Erythroblast (primary cell): ENCODE results near the gene PTPN1.
"Not testable (repeated sequence)": the region's sequence is repeated elsewhere in the genome, so short reads cannot be mapped to it uniquely, and the experiment has no call there.

ENCODE experiments used
- DNase-seq, 2 experiments: peaks; one replicate each; lab custom pipeline; 2025; lab: John Stamatoyannopoulos, UW
- GATA1 ChIP-seq: IDR thresholded peaks from 2 replicates; pipeline ENCODE4 v1.6.1; 2011; ENCODE audit warnings: low read depth, mild to moderate bottlenecking, control low read depth, low read length, moderate library complexity
- POLR2A ChIP-seq: IDR thresholded peaks from 2 replicates; pipeline ENCODE4 v1.6.1; 2011; ENCODE audit warnings: mild to moderate bottlenecking, low read length

The PTPN1 gene

DNA sequence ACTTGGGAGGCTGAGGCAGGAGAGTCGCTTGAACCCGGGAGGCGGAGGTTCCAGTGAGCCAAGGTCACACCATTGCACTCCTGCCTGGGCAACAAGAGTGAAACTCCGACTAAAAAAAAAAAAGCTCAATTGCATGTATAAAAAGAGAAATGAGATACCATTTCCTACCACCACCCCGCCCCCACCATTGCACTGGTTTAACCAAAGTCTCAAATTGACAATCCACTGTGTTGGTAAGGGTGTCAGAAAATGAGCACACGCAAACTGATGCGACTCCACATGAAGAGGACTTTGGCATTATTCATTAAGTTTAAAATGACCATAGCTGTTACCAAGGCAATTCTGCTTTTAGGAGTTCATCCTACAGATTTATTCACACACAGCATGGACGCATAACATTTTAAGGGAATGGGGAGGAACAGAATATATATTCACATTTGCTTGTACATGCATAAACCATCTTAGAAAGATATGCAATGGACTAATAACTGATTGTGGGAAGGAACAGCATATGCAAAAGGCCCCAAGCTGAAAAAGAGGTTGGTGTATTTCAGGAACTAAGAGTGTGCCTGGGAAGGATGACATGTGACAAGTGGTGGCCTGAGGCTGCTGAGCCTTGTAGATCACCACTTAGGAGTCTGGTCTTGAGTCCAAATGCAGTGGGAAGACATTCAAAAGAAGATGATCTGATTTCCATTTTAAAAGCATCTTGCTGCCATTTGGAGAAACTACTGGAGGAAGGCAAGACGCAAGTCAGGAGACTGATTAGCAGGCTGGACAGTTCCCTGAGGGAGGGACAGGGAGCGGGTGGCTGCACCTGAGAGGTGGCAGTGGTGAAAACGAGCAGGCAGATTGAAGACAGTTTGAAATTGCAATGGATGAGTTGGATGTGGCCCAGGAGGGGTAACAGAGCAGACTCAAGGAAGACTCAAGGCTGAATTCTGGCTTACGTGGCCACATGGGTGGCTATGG lies 37.2 kb upstream of the PTPN1 start:
- TF ChIP-seq GATA1 (no peak), POLR2A (no peak)
- DNase-seq = no peak

- not testable (repeated sequence) for DNase-seq
Observed at GRCh38 chr20:50474356-50474755, 35.8 kb upstream of the PTPN1 start.

GRCh38 chr20:50475681-50476292 lies 34.4 kb upstream of the PTPN1 start:
- TF ChIP-seq POLR2A (no peak), GATA1 (no peak)
- DNase-seq = peak; percentile 61 to 72

- TF ChIP-seq POLR2A = no peak
- no peak for TF ChIP-seq GATA1
- DNase-seq = no peak
Observed at GRCh38 chr20:50477239-50477872, 32.8 kb upstream of the PTPN1 start.

DNA sequence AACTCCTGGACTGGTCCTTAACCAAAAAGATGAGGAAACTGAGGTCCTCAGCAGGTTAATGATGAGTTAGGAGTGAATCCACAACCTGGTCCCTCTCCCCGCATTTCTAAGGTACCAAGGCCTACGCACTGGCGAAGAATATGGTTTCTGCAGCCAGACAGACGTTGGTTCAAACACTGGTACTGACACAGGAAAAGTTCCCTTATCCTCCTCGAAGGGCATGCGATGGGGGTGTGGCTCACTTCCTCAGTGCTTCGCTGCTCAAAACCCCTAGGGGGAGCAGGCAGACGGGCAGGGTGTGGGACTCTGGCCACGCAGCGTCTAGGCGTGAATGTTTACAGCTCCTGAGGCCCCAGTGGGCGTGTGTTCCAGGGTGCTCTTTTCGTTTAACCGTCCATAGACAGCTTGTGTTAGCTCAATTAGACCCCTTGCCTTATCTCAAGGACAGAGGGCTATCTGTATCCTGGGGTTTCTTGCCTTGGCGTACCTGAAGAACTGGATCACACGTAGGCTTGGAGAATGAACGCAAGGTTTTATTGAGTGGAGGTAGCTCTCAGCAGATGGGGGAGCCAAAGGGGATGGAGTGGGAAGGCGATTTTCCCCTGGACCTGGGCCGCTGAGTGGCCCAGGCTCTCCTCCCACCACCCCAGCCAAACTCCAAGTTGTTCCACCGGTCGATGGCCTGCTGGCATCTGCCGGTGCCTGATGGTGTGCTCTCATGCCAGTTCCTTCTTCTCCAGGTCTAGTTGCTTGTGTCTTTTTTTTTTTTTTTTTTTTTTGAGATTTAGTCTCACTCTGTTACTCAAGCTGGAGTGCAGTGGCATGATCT lies 31.8 kb upstream of the PTPN1 start:
- DNase-seq = peak; percentile 88 to 89
- no peak for TF ChIP-seq POLR2A
- no peak for TF ChIP-seq GATA1

DNA sequence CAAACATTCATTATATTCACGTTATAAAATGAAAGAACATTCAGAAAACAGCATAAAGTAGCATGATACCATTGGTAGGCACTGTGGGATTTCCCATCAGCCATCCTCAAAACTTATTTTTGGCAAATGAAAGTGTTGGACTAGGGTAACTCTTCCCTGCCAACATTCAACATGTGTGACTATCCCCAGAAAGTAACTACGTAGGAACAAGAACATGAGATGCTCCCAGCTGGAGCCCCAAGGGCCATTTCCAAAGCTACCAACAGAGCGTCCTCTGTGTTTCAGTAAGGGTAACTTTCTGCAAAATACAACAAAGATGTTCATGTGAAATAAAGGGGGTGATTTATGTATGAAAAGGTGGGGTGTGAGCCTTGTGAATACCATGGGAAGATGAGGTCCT lies 28.4 kb upstream of the PTPN1 start:
- no peak for DNase-seq
- TF ChIP-seq POLR2A = no peak
- no peak for TF ChIP-seq GATA1

DNA sequence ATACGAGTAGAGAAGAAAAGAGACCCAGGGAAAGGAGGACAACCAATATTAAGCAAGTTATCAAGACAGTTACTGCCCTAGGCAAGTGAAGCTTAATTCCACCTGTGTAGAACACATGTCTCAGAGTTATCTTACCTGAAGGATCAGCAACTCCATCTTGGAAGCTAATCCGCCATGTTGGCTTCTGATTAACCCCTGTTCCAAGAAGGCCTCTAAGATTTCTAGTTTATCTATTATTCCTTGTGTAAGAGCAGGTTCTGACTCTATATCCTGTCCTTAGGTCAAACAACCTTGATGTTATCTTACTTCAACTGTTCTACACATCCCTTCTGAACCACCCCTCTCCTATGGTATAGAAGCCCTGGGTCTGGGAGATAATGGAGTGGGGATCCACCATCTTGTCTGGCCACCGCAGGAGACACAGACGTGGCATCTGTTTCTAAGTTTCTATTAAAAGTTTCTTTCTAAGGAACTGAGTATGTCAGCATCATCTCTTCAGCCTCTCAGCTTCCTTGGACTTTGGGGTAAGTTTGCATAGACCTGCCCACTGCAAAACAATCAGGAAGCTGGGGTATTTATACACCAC lies 27.7 kb upstream of the PTPN1 start:
- DNase-seq = peak; percentile 46 to 86
- no peak for TF ChIP-seq POLR2A

GRCh38 chr20:50484271-50484976 lies 25.8 kb upstream of the PTPN1 start:
- TF ChIP-seq POLR2A (no peak), GATA1 (no peak)
- DNase-seq = no peak

GRCh38 chr20:50487397-50487796 lies 22.8 kb upstream of the PTPN1 start:
- DNase-seq = no peak
- no peak for TF ChIP-seq GATA1
- no peak for TF ChIP-seq POLR2A

DNA sequence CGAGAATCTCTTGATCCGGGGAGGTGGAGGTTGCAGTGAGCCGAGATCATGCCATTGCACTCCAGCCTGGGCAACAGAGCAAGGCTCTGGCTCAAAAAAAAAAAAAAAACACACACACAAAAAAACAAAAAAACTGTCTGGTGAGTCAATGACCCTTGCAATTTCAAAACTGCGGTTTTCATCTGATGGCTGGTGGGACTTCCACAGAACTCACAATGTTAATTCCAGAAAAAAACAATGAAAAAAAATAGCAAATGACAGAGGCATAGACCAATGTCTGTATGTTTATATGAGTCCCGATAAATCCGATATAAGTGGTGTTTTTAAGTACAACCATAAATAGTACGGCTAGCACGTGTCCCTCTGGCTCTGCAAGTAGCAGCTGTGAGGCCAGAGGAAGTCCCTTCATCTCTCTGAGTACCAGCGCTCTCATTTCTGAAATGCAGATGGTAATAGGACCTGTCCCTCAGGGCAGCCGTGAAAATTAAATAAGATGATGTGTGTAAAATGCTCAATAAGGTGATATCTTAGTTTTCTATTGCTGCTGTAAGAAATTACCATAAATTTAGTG lies 21.9 kb upstream of the PTPN1 start:
- TF ChIP-seq POLR2A (no peak), GATA1 (no peak)
- DNase-seq = no peak

- DNase-seq = no peak
- TF ChIP-seq GATA1 (no peak), POLR2A (no peak)
Observed at GRCh38 chr20:50491168-50491567, 19.0 kb upstream of the PTPN1 start.
